Ovary (tissue), 3 donors: ENCODE measurements around the gene AMER2.

ENCODE experiments used
- CTCF ChIP-seq, 3 donors: fragments of 450-650 bp in 2 of 3; fragments of 200-600 bp in 1 of 3; IDR thresholded peaks; one replicate each; pipeline versions ENCODE4 v1.5.1 to v1.8.0; 2016 to 2022; ENCODE audit warnings: antibody characterized with exemption in 3 of 3, mild to moderate bottlenecking in 1 of 3
- EP300 ChIP-seq: sonication (generic); formaldehyde crosslinking; IDR thresholded peaks from one replicate; pipeline ENCODE4 v1.6.1; 2017; ENCODE audit warnings: antibody characterized with exemption
- donor health status: DM: no; HTN: no; CAD: no.

DNA sequence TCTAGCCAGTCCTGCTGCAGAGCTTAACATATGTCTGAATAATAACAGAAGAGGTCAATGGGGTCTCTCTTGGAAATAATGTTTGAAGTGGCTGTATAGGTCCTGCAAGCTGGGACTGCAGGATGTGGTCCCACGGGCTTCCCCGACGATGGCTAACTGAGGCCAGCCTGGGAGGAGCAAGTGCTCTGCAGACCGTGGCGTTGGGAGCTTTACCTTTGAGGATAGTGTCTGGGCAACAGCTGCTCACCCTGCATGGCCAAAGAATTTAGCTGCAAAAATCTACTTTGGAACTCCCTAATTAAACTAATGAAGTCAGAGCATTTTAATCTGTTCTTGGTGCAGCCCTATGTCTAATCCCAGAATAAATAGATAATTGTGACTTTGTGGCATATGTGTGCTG lies 18.2 kb upstream of the AMER2 start:
- TF ChIP-seq EP300: no peak
- no peak for TF ChIP-seq CTCF (IDR thresholded peaks at IDR 0.05)
